Brain microvascular endothelial cell (primary cell): Measurements from ENCODE around the gene IKBKE.

ENCODE experiments used
- DNase-seq: peaks from one replicate; pipeline ENCODE4 v3.0.0-alpha.2; 2020
- H3K27ac ChIP-seq: fragments of 250-450 bp; sonication (Bioruptor Pico); 2 replicates; pipeline ENCODE4 v1.5.1; 2020; ENCODE audit warnings: mild to moderate bottlenecking, moderate library complexity
- H3K27me3 ChIP-seq: fragments of 250-450 bp; sonication (Bioruptor Pico); replicated peaks from 2 replicates; pipeline ENCODE4 v1.5.1; 2020; ENCODE audit warnings: mild to moderate bottlenecking
- H3K36me3 ChIP-seq: fragments of 250-450 bp; sonication (Bioruptor Pico); replicated peaks from 2 replicates; pipeline ENCODE4 v1.5.1; 2020; ENCODE audit warnings: mild to moderate bottlenecking
- H3K4me3 ChIP-seq: 2 replicates; pipeline ENCODE4 v1.5.1; 2011; ENCODE audit warnings: low read depth, mild to moderate bottlenecking, control low read depth, low read length, moderate library complexity
- in situ Hi-C: cut with HindIII; loops from 2 replicates; pipeline ENCODE4 v1.10.0; 2017; ENCODE audit warnings: low sequenced_read_pairs, low pct_ligation_motif_present
- TF ChIP-seq, protein P1 (sequence below): IDR thresholded peaks from 2 replicates; pipeline ENCODE4 v1.5.1; 2011; ENCODE audit warnings: low read depth, mild to moderate bottlenecking, moderate library complexity, low read length, control low read depth, inconsistent platforms; ENCODE audit errors: missing control alignments

Gene IKBKE

GRCh38 chr1:206545351-206545750, 75.1 kb downstream of the IKBKE start:
- H3K4me3 ChIP-seq: no peak overlapping the region
- in situ Hi-C loops: no loop called here
- peaks cover 2% of the 10 kb centered on the region for H3K27me3 ChIP-seq
- TF ChIP-seq, protein P1, sequence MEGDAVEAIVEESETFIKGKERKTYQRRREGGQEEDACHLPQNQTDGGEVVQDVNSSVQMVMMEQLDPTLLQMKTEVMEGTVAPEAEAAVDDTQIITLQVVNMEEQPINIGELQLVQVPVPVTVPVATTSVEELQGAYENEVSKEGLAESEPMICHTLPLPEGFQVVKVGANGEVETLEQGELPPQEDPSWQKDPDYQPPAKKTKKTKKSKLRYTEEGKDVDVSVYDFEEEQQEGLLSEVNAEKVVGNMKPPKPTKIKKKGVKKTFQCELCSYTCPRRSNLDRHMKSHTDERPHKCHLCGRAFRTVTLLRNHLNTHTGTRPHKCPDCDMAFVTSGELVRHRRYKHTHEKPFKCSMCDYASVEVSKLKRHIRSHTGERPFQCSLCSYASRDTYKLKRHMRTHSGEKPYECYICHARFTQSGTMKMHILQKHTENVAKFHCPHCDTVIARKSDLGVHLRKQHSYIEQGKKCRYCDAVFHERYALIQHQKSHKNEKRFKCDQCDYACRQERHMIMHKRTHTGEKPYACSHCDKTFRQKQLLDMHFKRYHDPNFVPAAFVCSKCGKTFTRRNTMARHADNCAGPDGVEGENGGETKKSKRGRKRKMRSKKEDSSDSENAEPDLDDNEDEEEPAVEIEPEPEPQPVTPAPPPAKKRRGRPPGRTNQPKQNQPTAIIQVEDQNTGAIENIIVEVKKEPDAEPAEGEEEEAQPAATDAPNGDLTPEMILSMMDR: no peak
- H3K27ac ChIP-seq: no peak overlapping the region
- H3K36me3 ChIP-seq: no peaks in the 10 kb centered on the region
- DNase-seq: no peak
